Karpas-422 (cell line): ENCODE measurements around the gene IQGAP1. TPM values are rescaled to one million over a fixed set of nuclear protein-coding genes. Genes with fewer than 3 reads are reported as not detected.

ENCODE experiments used
- DNase-seq: peaks from one replicate; pipeline ENCODE4 v3.0.0-alpha.2; 2015
- H2AFZ ChIP-seq: fragments of 200-600 bp; sonication (generic); 2 replicates; pipeline ENCODE4 v1.6.1; 2014; ENCODE audit warnings: antibody characterized with exemption, low read length, mixed read lengths
- H3K27ac ChIP-seq: fragments of 200-600 bp; sonication (generic); 2 replicates; pipeline ENCODE4 v1.5.1; 2014; ENCODE audit warnings: mild to moderate bottlenecking, low read length, moderate library complexity
- H3K27me3 ChIP-seq: fragments of 200-600 bp; sonication (generic); 2 replicates; pipeline ENCODE4 v1.6.1; 2014; ENCODE audit warnings: low read length, mixed read lengths
- H3K36me3 ChIP-seq: fragments of 200-600 bp; sonication (generic); 2 replicates; pipeline ENCODE4 v1.6.1; 2014; ENCODE audit warnings: low read length, mixed read lengths; ENCODE audit not compliant: insufficient read depth
- H3K4me1 ChIP-seq: fragments of 200-600 bp; sonication (generic); 2 replicates; pipeline ENCODE4 v1.6.1; 2014; ENCODE audit warnings: mild to moderate bottlenecking, low read length, mixed read lengths
- H3K4me2 ChIP-seq: fragments of 200-600 bp; sonication (generic); 2 replicates; pipeline ENCODE4 v1.6.1; 2014; ENCODE audit warnings: low read length, low read depth, mild to moderate bottlenecking; ENCODE audit not compliant: poor library complexity, severe bottlenecking
- H3K4me3 ChIP-seq: fragments of 200-600 bp; sonication (generic); 2 replicates; pipeline ENCODE4 v1.5.1; 2014; ENCODE audit warnings: mild to moderate bottlenecking, antibody characterized with exemption, low read length, mixed read lengths
- H3K79me2 ChIP-seq: fragments of 200-600 bp; sonication (generic); 2 replicates; pipeline ENCODE4 v1.6.1; 2014; ENCODE audit warnings: mild to moderate bottlenecking, low read length, mixed read lengths
- H3K9ac ChIP-seq: fragments of 200-600 bp; sonication (generic); 2 replicates; pipeline ENCODE4 v1.6.0; 2014; ENCODE audit warnings: low read length
- H3K9me2 ChIP-seq: fragments of 200-600 bp; sonication (generic), shearing (Covaris generic); replicated peaks from 2 replicates; pipeline ENCODE4 v1.6.0; 2014; ENCODE audit warnings: mild to moderate bottlenecking, low read length, moderate library complexity; ENCODE audit not compliant: insufficient read depth
- H3K9me3 ChIP-seq: fragments of 300-700, 200-600 bp; sonication (generic); 2 replicates; pipeline ENCODE4 v1.6.1; 2014; ENCODE audit warnings: low read length, mixed read lengths
- H4K20me1 ChIP-seq: fragments of 200-600 bp; sonication (generic); 2 replicates; pipeline ENCODE4 v1.6.1; 2014; ENCODE audit warnings: mild to moderate bottlenecking, antibody characterized with exemption, low read length, low read depth; ENCODE audit not compliant: insufficient read depth
- total RNA-seq: library from RNA; depleted of rRNA; stranded (reverse); fragments of >200 nt; shearing (Covaris generic); gene quantifications from 2 replicates; pipeline ENCODE4 v1.2.3, GENCODE V29; 2014; ENCODE audit warnings: low replicate concordance

IQGAP1 gene
- total RNA-seq, 1 experiment from 2014 or later: 122 TPM

DNA sequence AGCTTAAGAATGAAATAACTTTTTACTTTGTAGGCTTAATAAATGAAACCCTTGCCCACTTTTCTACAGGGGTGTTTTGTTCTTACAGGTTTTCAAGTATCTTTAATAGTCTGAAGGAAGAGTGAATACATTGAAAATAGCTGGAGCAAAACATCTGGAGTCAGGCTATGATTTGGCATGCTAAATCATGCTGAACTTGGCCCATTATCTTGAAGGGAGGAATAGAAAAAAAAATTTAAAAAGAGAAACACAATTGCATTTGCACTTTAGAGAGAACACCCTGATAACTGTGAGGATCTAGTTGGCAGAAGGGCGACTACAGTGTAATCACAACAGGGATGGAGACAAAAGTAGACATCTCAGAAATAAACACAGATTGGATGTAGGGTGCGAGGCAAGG lies 1.8 kb upstream of the IQGAP1 start:
- H3K36me3 ChIP-seq: peaks cover 7% of the 10 kb centered on the region; the same call in 1 of the 2 replicates
- no peak for DNase-seq

DNA sequence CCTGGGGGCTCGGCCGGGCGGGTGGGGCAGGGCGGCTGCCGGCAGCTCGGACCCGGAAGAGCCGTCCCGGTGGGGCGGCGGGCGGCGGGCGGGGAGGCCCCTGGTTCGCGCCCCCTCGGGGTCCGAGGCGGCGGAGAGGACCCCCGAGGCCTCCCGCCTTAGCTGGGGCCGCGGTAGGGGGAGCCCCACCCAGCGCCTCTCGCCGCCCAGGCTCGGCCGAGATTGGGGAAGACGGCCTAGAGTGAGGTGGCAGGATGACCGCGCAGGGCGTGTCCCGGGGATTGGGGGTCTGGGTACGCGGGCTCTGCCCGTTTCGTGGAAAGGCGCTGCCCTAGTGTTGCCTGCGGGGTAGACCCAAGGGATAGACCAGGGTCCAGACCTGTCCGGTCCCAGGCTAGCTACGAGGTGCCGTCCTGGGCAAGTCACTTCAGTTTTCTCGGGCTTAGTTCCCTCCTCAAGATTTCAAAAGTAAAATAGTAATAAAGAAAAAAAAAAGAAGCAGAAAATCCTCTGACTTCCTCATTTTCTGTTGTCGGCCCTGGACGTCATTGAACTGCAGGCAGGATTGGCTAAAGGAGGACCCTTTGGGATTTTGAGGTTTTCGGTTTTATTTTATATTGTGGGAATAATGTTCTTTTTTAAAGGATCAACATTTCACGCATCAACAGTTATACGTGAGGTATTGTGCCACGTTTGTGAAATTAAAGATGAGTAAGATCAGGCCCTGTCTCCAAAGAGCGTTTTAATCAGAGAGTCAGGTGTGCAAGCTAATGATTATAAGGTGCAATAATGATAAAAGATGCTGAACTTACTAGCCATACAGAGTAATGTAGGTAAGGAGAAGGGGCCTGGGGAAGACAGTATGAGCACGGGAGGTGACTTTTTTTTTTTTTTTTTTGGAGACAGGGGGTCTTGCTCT lies 679 bp downstream of the IQGAP1 start:
- DNase-seq: peak; percentile 87
- H3K9me2 ChIP-seq: no peaks in the 10 kb centered on the region
- H3K27me3 ChIP-seq: no peaks in the 10 kb centered on the region
- H3K36me3 ChIP-seq: peaks cover 20% of the 10 kb centered on the region; the same call in 1 of the 2 replicates
- H3K79me2 ChIP-seq: peaks cover 52% of the 10 kb centered on the region
- peak overlapping the region; percentile 87 for H3K9ac ChIP-seq
- peak overlapping the region; percentile 100 for H3K4me2 ChIP-seq
- no peak overlapping the region for H2AFZ ChIP-seq
- no peaks in the 10 kb centered on the region for H3K9me3 ChIP-seq
- no peaks in the 10 kb centered on the region for H4K20me1 ChIP-seq
- H3K27ac ChIP-seq: peak overlapping the region; percentile 65
- H3K4me3 ChIP-seq: peak overlapping the region; percentile 96
- H3K4me1 ChIP-seq: peaks cover 51% of the 10 kb centered on the region

More for the DNA sequence above, 1.8 kb upstream of the IQGAP1 start:
- peaks cover 28% of the 10 kb centered on the region for H3K79me2 ChIP-seq
- H3K4me2 ChIP-seq: no peak overlapping the region
- no peaks in the 10 kb centered on the region for H3K9me2 ChIP-seq
- no peaks in the 10 kb centered on the region for H4K20me1 ChIP-seq
- no peak overlapping the region for H3K9ac ChIP-seq
- H3K27me3 ChIP-seq: no peaks in the 10 kb centered on the region
- no peaks in the 10 kb centered on the region for H3K9me3 ChIP-seq
- H3K4me1 ChIP-seq: peaks cover 28% of the 10 kb centered on the region
- no peak overlapping the region for H3K4me3 ChIP-seq
- no peak overlapping the region for H2AFZ ChIP-seq
- H3K27ac ChIP-seq: no peak overlapping the region

DNA sequence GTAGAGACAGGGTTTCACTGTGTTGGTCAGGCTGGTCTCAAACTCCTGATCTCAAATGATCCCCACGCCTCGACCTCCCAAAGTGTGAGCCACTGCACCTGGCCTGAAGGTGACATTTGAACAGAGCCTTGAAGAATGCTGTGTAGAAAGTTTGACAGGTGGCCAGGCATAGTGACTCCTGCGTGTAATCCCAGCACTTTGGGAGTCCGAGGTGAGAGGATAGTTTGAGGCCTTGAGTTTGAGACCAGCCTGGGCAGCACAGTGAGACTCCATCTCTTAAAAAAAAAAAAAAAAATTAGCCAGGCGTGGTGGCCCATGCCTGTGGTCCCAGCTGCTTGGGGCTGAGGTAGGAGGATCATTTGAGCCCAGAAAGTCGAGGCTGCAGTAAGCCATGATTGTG lies 1.5 kb downstream of the IQGAP1 start:
- H3K9ac ChIP-seq: peak overlapping the region; percentile 87
- no peaks in the 10 kb centered on the region for H3K9me3 ChIP-seq
- H3K4me2 ChIP-seq: peak overlapping the region; percentile 100
- H4K20me1 ChIP-seq: no peaks in the 10 kb centered on the region
- H3K27me3 ChIP-seq: no peaks in the 10 kb centered on the region
- H3K36me3 ChIP-seq: peaks cover 20% of the 10 kb centered on the region; the same call in 1 of the 2 replicates
- peaks cover 58% of the 10 kb centered on the region for H3K79me2 ChIP-seq
- H3K4me3 ChIP-seq: peak overlapping the region; percentile 96
- DNase-seq: no peak
- peaks cover 51% of the 10 kb centered on the region for H3K4me1 ChIP-seq
- H2AFZ ChIP-seq: no peak overlapping the region
- H3K9me2 ChIP-seq: no peaks in the 10 kb centered on the region
- no peak overlapping the region for H3K27ac ChIP-seq

- Histone ChIP-seq H3K4me1 (peaks cover 47% of the 10 kb centered on the region), H3K79me2 (peaks cover 86% of the 10 kb centered on the region)
Measured at GRCh38 chr15:90393040-90393439, 5.0 kb downstream of the IQGAP1 start.

GRCh38 chr15:90394074-90394473 lies 6.0 kb downstream of the IQGAP1 start:
- H3K79me2 ChIP-seq: peaks cover 90% of the 10 kb centered on the region

More at GRCh38 chr15:90393040-90393439, 5.0 kb downstream of the IQGAP1 start:
- Histone ChIP-seq H3K4me3 (no peak overlapping the region), H3K9ac (no peak overlapping the region), H3K9me3 (no peaks in the 10 kb centered on the region), H3K36me3 (peaks cover 20% of the 10 kb centered on the region; the same call in 1 of the 2 replicates), H2AFZ (no peak overlapping the region), H3K9me2 (no peaks in the 10 kb centered on the region), H3K27ac (peak overlapping the region; percentile 28), H4K20me1 (0 out of 2 replicates have a peak, but pooled peaks cover 3% of the 10 kb centered on the region), H3K4me2 (no peak overlapping the region), H3K27me3 (no peaks in the 10 kb centered on the region)
- peak; percentile 53 for DNase-seq

DNA sequence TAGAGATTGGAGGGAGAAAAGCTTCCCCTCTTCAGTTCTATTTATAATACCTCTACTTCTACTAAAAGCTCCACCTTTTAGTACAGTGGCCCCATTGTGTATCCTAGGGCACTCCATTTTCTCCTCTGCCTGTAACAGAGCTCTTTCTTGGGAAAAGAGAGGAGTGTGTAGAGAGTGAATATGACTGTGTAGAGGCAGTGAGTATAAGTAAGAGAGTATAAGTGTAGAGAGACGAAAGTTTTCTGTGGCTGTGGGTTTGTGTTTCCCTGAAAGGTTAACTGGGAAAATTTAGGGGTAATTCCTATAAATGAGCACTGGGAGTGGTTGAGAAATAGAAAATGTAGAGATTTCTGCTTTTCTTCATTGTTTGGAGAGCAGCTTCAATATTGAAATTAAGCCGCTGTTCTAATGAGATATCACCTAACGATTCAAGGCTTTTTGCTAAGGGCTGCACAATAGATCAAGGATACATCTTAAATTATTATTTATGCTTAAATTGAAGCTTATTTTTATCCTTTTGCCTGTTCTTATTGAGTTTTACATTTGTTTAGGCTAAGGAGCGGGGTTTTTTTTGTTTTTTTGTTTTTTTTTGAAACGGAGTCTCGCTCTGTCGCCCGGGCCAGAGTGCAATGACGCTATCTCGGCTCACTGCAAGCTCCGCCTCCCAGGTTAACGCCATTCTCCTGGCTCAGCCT lies 6.9 kb downstream of the IQGAP1 start:
- H3K27ac ChIP-seq: no peak overlapping the region
- no peak overlapping the region for H3K4me3 ChIP-seq
- H3K27me3 ChIP-seq: no peaks in the 10 kb centered on the region
- H4K20me1 ChIP-seq: 0 out of 2 replicates have a peak, but pooled peaks cover 3% of the 10 kb centered on the region
- no peaks in the 10 kb centered on the region for H3K9me3 ChIP-seq
- H2AFZ ChIP-seq: no peak overlapping the region
- no peak overlapping the region for H3K9ac ChIP-seq
- peaks cover 44% of the 10 kb centered on the region for H3K4me1 ChIP-seq
- no peaks in the 10 kb centered on the region for H3K9me2 ChIP-seq
- H3K4me2 ChIP-seq: no peak overlapping the region
- peaks cover 90% of the 10 kb centered on the region for H3K79me2 ChIP-seq
- H3K36me3 ChIP-seq: peaks cover 20% of the 10 kb centered on the region; the same call in 1 of the 2 replicates
- DNase-seq: peak; percentile 29

More at GRCh38 chr15:90394074-90394473, 6.0 kb downstream of the IQGAP1 start:
- H4K20me1 ChIP-seq: 0 out of 2 replicates have a peak, but pooled peaks cover 3% of the 10 kb centered on the region
- H3K27me3 ChIP-seq: no peaks in the 10 kb centered on the region
- H3K4me1 ChIP-seq: peaks cover 45% of the 10 kb centered on the region
- DNase-seq: peak; percentile 40
- H3K9me2 ChIP-seq: no peaks in the 10 kb centered on the region
- H3K9me3 ChIP-seq: no peaks in the 10 kb centered on the region
- no peak overlapping the region for H3K4me3 ChIP-seq
- no peak overlapping the region for H2AFZ ChIP-seq
- H3K27ac ChIP-seq: no peak overlapping the region
- no peak overlapping the region for H3K4me2 ChIP-seq
- H3K9ac ChIP-seq: no peak overlapping the region
- peaks cover 20% of the 10 kb centered on the region; the same call in 1 of the 2 replicates for H3K36me3 ChIP-seq

GRCh38 chr15:90396321-90396720 lies 8.3 kb downstream of the IQGAP1 start:
- peak; percentile 16 for DNase-seq
- Histone ChIP-seq H3K4me3 (no peak overlapping the region), H3K4me2 (no peak overlapping the region), H3K79me2 (peaks cover 90% of the 10 kb centered on the region), H3K9me3 (no peaks in the 10 kb centered on the region), H3K27me3 (no peaks in the 10 kb centered on the region), H3K36me3 (peaks cover 11% of the 10 kb centered on the region; the same call in 1 of the 2 replicates), H2AFZ (no peak overlapping the region), H3K4me1 (peaks cover 44% of the 10 kb centered on the region), H3K27ac (no peak overlapping the region), H3K9me2 (no peaks in the 10 kb centered on the region), H3K9ac (no peak overlapping the region), H4K20me1 (0 out of 2 replicates have a peak, but pooled peaks cover 3% of the 10 kb centered on the region)
